Measurements from ENCODE around the gene ISG15. TPM values are rescaled to one million over a fixed set of nuclear protein-coding genes. Genes with fewer than 3 reads are reported as not detected.

Gene ISG15
- total RNA-seq, 6 experiments from 2014 or later = 38.4 to 89.1 (median 42.1) TPM

DNA sequence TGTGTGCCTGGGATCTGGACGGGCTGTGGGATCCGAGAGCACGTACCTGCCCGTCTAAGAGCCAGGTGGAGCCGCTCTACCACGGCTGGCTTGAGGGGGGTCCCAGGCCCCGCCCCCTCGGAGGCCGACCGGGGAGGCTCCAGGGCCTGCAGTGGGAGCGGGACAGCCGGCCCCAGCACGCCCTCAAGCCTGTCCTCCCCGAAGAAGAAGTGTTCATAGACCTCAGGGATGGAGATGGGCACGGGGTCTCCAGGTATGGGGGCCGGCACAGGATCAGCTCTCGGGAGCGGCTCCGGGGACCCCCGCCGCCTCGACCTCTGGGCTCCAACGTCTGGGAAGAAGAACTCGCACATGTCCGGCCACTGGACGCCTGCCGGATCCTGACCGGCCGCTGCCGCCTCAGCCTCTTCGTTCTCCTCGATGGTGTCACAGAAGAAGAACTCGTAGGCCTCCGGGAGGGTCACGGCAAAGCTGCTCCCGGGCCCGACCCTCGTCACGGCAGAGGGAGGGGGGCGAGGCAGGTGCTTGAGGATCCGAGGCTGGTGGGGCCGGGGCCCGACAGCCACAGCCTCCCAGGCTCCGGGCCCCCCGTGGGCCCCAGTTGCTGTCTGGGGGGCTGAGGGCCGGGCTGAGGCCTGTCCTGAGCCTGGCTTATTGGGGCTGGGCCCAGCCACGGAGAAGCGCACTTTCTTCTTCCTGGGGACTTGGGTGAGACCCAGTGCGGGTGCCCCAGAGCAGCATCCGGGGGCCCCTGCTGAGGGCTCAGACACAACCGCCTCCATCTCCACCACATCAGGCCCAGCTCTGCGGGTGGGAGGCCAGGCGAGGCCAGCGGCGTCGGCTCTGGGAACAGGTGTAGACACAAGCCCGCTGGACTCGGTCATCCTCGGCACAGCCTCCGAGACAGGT lies 34.2 kb upstream of the ISG15 start:
- DNase-seq = no peak
- TF ChIP-seq, protein P1, sequence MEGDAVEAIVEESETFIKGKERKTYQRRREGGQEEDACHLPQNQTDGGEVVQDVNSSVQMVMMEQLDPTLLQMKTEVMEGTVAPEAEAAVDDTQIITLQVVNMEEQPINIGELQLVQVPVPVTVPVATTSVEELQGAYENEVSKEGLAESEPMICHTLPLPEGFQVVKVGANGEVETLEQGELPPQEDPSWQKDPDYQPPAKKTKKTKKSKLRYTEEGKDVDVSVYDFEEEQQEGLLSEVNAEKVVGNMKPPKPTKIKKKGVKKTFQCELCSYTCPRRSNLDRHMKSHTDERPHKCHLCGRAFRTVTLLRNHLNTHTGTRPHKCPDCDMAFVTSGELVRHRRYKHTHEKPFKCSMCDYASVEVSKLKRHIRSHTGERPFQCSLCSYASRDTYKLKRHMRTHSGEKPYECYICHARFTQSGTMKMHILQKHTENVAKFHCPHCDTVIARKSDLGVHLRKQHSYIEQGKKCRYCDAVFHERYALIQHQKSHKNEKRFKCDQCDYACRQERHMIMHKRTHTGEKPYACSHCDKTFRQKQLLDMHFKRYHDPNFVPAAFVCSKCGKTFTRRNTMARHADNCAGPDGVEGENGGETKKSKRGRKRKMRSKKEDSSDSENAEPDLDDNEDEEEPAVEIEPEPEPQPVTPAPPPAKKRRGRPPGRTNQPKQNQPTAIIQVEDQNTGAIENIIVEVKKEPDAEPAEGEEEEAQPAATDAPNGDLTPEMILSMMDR (IDR thresholded peaks at IDR 0.05) = no peak
- H3K27ac Mint-ChIP-seq = no peak overlapping the region
- H3K36me3 Mint-ChIP-seq (ENCODE audit: low read depth) = no peaks in the 10 kb centered on the region
- no peak overlapping the region for H3K4me3 Mint-ChIP-seq
- no peaks in the 10 kb centered on the region for H3K4me1 Mint-ChIP-seq (ENCODE audit: low read depth)
- 0 out of 2 replicates have a peak, but pooled peaks cover 3% of the 10 kb centered on the region for H3K9me3 Mint-ChIP-seq
- peaks cover 13% of the 10 kb centered on the region for H3K27me3 Mint-ChIP-seq (ENCODE audit: insufficient read depth)

DNA sequence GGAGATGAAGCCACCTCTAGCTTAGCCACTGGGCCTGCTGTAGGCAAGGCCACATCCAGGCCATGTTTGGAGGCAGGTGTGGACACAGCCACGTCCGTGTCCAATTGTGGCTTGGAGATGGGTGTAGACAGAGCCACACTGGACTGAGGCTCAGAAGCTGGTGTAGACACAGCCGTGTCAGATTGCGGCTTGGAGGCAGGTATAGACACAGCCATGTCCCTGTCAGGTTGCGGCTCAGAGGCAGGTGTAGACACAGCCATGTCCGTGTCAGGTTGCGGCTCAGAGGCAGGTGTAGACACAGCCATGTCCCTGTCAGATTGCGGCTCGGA lies 33.6 kb upstream of the ISG15 start:
- TF ChIP-seq, protein P1 (IDR thresholded peaks at IDR 0.05) = no peak
- Mint-ChIP-seq H3K27me3 (ENCODE audit: insufficient read depth) (peaks cover 13% of the 10 kb centered on the region), H3K4me3 (no peak overlapping the region), H3K27ac (no peak overlapping the region), H3K4me1 (ENCODE audit: low read depth) (no peaks in the 10 kb centered on the region), H3K36me3 (ENCODE audit: low read depth) (no peaks in the 10 kb centered on the region), H3K9me3 (0 out of 2 replicates have a peak, but pooled peaks cover 3% of the 10 kb centered on the region)
- DNase-seq = no peak

DNA sequence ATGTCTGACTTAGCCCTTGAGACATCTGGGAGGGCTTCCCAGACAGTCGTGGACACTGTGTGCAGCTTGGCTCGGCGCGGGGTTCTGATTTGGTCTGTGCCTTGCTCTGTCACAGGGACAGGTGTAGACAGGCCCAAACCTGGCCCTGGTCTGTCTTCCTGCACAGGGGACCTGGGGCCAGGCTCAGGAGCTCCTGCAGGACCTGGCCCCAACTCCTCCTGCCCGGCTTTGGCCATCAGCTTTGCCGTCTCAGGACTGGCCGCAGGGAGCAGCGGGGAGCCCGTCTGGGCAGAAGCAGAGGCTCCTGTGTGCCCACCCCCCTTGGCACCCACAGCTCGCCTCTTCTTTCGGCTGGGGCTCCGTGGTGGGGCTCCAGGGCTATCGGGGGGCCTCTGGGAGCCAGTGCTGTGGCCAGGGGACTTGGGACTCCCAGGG lies 33.1 kb upstream of the ISG15 start:
- 0 out of 2 replicates have a peak, but pooled peaks cover 3% of the 10 kb centered on the region for H3K9me3 Mint-ChIP-seq
- no peaks in the 10 kb centered on the region for H3K4me1 Mint-ChIP-seq (ENCODE audit: low read depth)

DNA sequence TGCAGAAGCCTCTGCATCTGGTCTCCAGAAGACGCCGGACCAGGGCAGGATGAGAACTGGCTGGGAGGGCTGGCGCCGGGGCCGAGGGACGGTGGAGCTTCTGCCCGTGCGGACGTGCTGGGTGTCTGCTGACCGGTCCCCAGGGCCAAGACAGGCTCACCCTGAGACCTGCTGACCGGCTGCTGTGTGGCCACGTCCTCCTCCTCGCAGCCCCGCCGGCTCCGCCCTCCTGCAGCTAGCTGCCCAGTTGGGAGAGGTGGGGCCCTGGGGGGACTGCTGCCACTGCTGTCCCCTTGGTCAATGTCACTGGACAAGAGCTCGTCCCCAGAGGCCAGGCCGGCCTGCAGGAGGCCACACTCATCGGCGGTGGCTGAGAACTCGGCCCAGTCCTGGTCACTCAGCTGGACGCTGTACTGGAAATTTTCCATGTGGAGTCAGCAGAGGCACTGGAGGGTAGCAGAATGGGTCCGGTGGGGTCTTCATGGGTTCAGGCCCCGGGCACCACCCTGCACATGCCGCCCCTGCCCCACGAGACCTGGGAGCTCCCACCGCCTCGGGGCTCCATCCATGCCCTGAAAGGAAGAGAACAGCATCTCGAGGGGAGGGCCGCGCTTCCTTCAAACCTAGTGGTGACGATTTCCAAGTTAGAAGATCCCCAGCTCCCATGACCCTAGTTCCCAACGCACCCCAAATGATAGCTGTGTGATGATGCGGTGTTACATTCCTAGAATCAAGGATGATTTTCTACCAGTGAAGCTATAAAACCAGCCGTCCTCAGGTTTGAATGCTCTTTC lies 32.5 kb upstream of the ISG15 start:
- no peaks in the 10 kb centered on the region for H3K36me3 Mint-ChIP-seq (ENCODE audit: low read depth)
- TF ChIP-seq, protein P1 (IDR thresholded peaks at IDR 0.05) = no peak
- no peak overlapping the region for H3K4me3 Mint-ChIP-seq
- H3K27ac Mint-ChIP-seq = no peak overlapping the region
- H3K4me1 Mint-ChIP-seq (ENCODE audit: low read depth) = no peaks in the 10 kb centered on the region
- H3K9me3 Mint-ChIP-seq = 0 out of 2 replicates have a peak, but pooled peaks cover 3% of the 10 kb centered on the region
- DNase-seq = no peak
- peaks cover 13% of the 10 kb centered on the region for H3K27me3 Mint-ChIP-seq (ENCODE audit: insufficient read depth)

More for the DNA sequence above, 33.1 kb upstream of the ISG15 start:
- H3K4me3 Mint-ChIP-seq = no peak overlapping the region
- H3K27me3 Mint-ChIP-seq (ENCODE audit: insufficient read depth) = peaks cover 13% of the 10 kb centered on the region
- H3K36me3 Mint-ChIP-seq (ENCODE audit: low read depth) = no peaks in the 10 kb centered on the region
- TF ChIP-seq, protein P1 (IDR thresholded peaks at IDR 0.05) = no peak
- DNase-seq = no peak
- H3K27ac Mint-ChIP-seq = no peak overlapping the region

DNA sequence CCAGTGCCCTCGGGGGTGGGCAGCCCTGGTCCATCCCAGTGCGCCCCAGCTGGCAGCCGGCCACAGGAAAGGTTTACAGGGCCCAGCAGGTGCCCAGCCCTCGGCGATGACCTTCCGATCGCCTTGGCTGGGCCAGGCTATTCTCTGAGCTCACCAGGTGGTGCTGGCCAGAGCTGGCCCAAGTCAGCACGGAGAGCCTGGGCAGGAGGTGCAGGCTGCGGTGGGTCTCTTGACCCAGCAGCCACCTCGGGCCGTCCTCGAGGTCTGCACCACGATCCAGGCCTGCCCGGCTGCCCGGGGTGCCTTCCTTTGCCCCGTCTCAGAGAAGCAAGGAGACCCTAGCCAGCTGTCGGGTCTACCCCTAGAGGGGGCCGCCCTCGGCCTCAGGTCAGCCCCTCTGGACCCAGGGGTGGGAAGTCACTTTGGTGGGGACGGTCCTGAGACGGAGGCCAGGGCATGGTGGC lies 31.8 kb upstream of the ISG15 start:
- H3K36me3 Mint-ChIP-seq (ENCODE audit: low read depth) = no peaks in the 10 kb centered on the region
- peaks cover 13% of the 10 kb centered on the region for H3K27me3 Mint-ChIP-seq (ENCODE audit: insufficient read depth)
- H3K27ac Mint-ChIP-seq = no peak overlapping the region
- H3K4me1 Mint-ChIP-seq (ENCODE audit: low read depth) = no peaks in the 10 kb centered on the region
- H3K4me3 Mint-ChIP-seq = no peak overlapping the region
- no peak for DNase-seq
- TF ChIP-seq, protein P1 (IDR thresholded peaks at IDR 0.05) = no peak
- 0 out of 2 replicates have a peak, but pooled peaks cover 3% of the 10 kb centered on the region for H3K9me3 Mint-ChIP-seq

All from HFFc6 (cell line).